NCI-H187 treated with DMSO at 0.1 percent for 48 hours (cell line): ENCODE measurements around the gene ENDOG.
"Not testable (repeated sequence)": the region's sequence is repeated elsewhere in the genome, so short reads cannot be mapped to it uniquely, and the experiment has no call there.

Source experiments
- DNase-seq: peaks from one replicate; lab custom pipeline; 2025; lab: John Stamatoyannopoulos, UW

The ENDOG gene

DNA sequence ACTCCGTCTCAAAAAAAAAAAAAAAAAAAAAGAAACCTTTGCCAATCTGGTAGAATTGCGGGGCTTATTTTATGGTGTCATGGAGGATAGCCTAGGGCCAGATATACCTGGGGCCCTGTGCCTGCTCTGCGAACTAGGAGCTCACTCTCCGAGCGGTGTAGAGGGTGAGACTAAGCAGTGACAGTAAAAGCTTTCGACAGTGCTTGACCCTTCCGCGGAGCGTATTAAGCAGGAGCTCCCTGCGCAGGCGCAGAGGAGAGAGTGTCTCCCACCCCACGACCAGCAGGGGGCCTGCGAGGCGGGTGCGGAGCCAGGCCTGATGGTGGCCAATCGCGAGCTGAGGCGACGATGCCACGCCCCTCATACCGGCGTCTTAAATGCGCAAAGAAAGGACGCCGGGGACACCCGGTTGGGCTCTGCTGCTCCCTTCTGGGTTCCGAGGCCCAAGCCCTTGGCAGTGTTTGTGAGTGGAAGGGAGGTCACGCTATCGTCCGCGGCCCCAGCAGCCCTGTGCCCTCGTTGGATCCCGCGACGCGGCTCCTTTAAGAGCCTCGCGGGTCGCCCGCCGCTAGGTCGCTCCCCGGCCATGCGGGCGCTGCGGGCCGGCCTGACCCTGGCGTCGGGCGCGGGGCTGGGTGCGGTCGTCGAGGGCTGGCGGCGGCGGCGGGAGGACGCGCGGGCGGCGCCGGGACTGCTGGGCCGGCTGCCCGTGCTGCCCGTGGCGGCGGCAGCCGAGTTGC is at the start of gene ENDOG:
Gene ENDOG (plus strand): TSS at position 402 of the 740 bp plus-strand sequence. CDS start 185 bp downstream, at position 587.
- DNase-seq: peak; percentile 62

DNA sequence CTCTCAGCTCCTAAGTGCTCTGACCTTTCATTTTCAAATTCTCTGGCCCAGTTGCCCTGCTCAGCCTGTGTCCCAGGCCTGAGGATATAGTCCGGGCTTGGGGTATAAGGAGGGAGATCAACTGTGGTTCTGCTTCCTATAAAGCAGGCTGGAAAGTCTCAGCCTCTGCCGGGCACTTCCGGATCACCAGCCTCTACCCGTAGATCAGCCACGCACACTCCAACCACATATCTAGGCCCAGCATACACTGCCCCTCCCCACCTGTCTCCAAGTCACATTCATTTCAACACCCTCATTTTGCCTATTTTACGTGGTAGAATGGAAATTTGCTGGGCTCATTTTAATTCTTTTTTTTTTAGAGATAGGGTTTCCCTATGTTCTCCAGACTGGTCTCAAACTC is 49.7 kb upstream of the ENDOG start:
- DNase-seq: no peak

DNA sequence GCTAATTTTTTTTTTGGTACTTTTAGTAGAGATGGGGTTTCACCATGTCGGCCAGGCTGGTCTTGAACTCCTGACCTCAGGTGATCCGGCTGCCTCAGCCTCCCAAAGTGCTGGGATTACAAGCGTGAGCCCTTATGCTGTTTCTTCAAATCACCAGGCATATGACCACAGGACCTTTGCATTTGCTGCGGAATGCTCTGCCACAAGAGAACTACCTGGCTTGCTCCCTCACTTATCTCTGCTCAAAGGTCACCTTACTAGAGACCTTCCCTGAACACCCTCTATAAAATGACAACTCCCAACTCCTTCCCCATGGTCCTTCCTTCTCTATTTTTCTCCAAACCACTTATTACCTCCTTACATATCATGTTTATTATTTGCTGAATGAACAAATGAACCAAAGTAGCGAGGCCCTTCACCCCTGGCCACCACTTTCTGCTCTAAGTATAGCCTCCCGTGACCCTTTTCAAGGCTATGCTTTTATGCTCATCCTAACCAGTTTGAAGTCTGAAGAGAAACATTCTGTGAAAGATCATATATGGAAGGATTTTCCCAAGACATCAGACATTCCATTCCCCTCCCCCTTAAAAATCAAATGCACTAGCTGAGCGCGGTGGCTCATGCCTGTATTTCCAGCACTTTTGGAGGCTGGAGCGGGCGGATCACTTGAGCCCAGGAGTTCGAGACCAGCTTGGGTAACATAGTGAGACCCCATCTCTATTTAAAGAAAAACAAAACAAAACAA is 47.8 kb upstream of the ENDOG start:
- no peak for DNase-seq

DNA sequence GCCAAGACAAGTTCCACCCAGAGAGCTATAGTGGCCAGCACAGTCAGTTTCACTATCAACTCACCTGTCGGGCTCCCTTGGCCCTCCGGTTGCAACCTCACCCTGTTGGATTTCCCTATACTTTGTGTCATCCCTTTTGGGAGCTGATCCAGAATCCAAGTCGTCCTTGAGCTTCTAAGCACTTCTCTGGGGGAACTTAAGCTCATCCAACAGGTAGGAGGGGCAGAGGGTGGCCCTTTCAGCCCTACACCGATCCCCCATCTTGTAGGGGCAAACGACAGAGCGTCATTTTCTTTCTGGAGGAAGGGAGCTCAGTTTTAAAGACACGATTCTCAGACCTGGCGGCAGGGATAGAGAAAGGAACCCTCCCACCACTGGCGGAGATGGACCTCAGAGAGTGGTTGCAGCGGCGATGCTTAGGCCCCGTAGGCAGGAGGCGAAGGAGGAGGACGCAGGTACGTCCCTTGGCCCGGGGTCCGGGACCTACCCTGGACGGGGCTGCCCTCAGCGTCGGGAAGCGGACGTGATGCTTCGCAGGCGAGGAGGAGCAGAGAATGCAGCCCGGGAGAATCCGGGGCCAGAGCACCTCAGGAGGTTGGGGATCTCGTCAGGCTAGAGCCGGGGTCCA is 47.1 kb upstream of the ENDOG start:
- DNase-seq: no peak

DNA sequence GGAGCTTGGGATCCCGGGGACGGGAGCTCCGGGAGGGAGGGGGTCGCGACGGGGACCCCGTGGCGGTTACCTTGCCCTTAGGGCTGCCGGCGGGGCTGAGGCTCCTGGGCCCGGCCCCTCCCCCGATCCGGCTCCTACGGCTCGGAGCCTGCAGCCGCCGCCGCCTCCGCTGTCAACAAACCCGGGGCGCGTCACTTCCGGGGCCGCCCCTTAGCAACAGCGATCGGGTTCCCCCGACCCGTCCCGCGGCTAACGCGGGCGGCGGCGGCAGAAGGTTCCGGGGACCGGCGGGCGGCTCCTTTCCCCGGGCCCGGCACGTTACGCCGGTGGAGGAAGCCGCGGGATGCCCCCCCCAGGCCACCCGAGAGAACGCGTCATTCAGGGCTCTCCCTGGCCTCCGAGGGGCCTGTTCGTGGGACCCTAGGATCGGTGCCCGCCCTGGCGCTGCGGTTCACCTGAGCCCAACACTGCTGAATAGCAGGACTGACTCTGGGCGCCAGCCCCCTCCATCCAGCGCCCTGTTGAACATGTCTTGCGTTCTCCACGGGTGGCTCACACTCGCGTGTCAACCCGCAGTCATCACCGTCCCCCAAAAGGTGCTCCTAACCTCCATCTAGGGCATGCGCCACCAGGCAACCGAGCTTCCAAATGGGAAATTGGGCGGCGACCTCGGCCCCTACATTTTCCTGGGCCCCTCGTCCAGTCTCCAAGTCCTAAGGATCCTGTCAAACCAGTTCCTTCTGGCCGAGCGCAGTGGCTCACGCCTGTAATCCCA is 46.4 kb upstream of the ENDOG start, which contains the start of gene ZER1:
Gene ZER1 (minus strand): TSS at position 183 of the 775 bp plus-strand sequence. CDS start 16,362 bp downstream, outside the sequence.
- DNase-seq: no peak

DNA sequence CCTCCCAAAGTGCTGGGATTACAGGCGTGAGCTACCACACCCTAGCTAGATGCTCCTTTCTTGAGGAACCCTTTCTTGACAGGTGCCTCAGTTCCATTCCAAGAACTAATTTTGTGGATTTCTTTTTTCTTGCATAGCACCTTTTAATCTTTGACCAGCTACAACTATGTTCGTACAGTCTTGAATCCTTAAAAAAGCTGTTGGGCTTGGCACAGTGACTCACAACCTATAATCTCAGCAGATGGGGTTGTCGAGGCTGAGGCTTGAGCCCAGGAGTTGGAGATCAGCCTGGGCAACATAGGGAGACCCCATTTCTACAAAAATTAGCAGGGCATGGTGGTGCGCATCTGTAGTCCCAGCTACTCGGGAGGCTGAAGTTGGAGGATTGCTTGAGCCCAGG is 45.3 kb upstream of the ENDOG start:
- no peak for DNase-seq

DNA sequence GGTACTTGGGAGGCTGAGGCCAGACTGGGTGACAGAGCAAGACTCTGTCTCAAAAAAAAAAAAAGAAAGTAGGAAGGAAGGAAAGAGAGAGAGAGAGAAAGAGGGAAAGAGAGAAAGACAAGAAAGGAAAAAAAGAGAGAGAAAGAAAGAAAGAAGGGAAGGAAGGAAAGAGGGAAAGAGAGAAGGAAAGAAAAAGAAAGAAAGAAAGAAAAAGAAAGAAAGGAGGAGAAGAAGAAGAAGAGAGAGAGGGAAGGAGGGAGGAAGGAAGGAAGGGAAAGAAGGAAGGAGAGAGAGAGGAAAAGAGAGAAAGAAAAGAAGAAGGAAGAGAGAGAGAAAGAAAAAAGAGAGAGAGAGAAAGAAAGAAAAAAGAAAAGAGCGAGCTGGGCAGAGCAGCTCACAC is 43.5 kb upstream of the ENDOG start:
- no peak for DNase-seq

DNA sequence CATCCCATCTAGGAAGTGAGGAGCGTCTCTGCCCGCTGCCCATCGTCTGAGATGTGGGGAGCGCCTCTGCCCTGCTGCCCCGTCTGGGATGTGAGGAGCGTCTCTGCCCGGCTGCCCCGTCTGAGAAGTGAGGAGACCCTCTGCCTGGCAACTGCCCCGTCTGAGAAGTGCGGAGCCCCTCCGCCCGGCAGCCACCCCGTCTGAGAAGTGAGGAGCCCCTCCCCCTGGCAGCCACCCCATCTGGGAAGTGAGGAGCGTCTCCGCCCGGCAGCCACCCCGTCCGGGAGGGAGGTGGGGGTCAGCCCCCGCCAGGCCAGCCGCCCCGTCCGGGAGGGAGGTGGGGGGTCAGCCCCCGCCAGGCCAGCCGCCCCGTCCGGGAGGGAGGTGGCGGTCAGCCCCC is 38.2 kb upstream of the ENDOG start:
- DNase-seq: not testable (repeated sequence)

DNA sequence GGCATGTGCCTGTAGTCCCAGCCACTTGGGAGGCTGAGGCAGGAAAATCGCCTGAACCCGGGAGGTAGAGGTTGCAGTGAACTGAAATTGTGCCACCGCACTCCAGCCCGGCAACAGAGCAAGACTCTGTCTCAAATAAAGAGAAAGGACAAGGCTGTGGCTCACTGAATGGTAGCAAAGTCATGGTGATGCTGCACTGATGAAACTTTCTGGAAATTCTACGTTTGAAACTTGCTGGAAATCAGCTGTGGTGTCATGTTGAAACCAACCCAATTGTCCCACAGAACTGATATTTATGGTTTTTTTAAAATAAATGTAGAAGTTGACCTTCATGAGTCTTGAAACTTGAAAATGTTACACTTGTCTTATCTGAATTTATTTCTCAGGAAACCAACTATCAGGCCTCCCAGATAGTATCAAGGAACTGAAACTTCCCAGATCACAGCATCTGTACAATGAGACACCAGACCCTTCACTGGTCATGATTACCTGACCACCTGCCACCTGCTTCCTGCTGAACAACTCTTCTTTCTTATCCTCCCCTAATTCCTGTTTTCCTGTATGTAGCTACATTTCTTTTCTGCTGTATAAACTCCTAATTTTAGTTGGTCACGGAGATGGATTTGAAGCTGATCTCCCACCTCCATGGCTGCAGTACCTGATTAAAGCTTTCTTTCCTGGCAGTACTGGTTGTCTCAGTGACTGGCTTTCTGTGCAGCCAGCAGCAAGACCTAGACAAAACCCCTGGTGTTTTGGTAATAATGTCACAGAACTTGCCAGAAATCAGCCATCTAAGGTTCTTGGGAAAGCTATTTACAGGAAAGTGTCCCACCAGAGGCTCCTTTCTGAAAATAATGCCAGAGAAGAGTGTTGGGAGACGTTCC is 36.9 kb upstream of the ENDOG start:
- no peak for DNase-seq

DNA sequence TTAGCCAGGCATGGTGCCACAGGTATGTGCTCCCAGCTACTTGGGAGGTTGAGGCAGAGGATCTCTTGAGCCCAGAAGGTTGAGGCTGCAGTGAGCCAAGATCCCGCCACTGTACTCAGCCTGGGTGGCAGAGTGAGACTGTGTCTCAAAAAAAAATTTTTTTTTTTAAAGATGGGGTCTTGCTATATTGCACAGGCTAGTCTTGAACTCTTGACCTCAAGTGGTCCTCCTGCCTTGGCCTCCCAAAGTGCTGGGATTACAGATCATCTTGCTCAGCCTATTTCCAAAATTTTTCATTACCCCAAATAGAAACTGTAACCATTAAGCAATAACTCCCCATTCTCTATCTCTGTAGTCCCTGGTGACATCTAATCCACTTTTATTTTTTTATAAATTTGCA is 35.6 kb upstream of the ENDOG start:
- no peak for DNase-seq

DNA sequence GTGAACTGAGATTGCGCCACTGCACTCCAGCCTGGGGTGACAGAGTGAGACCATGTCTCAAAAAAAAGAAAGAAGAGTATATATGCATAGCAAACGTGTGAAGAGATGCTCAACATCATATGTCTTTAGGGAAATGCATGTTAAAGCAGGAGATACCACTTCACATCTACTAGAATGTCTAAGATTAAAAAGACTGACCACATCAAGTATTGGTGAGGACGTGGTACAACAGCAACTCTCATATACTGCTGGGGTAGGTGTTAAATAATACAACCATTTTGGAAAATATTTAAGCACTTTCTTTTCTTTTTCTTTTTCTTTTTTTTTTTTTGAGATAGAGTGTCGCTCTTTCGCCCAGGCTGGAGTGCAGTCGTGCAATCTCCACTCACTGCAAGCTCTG is 32.9 kb upstream of the ENDOG start:
- no peak for DNase-seq

DNA sequence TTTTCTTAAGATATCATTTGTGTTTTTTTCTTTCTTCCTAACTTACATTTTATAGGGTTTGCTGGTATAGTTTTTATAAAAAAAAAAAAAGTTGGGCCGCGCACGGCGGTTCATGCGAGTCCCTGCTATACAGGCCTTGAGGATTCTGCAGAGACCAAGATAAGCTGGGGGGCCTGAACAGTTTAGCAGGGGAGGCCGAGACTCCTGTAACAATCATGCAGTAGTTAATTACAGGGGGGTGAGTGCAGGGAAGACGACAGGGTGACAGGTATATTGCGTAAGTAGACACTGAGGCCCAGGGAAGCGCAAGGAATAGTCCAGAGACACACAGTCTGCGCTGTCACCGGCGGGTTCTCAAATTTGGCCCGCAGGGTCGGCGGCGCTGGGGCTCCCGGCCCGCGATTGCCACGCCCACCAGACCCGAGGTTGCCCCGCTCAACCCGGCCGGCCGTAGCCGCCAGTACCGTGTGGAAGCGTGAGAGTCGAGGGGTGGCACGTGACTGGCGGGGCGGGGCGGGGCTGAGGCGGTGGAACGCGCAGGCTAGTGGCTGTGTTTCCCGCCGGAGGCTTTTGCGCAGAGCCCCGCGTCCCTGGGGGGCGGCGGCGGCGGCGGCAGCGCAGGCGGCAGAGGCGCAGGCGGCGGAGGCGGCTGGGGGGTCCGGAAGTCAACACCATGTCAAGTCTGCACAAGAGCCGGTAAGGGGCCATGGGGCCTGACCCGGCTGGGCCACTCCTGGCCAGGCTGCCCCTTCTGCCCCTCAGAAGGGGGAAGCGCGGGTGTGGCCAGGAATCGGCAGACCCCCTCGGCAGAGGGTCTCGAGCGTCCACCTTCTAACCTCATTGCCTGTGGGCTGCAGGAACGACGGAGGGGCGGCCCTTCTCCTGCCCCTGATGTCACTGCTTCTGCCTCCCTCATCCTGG is 31.4 kb upstream of the ENDOG start, which contains the start of gene TBC1D13:
Gene TBC1D13 (plus strand): TSS at position 573 of the 921 bp plus-strand sequence. CDS start 101 bp downstream, at position 674.
- DNase-seq: no peak

DNA sequence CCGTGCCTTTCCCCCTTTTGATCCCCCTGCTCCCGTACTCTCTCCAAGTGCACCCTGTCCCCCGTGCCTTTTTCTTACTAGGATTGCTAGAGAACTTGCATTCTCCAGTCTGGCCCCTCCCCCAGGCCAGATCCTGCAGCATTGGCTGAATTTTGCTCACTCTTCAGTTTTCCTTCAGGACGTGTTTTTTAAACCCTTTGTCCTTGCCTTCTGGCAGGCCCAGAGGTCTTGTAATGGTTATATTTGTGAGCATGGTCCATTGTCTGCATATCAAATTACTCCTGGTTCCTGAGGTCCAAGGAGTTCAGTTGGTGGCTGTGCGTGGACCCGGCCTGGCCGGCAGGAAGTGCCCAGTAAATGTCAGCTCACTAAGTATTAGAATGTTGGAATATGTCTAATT is 30.6 kb upstream of the ENDOG start:
- no peak for DNase-seq

DNA sequence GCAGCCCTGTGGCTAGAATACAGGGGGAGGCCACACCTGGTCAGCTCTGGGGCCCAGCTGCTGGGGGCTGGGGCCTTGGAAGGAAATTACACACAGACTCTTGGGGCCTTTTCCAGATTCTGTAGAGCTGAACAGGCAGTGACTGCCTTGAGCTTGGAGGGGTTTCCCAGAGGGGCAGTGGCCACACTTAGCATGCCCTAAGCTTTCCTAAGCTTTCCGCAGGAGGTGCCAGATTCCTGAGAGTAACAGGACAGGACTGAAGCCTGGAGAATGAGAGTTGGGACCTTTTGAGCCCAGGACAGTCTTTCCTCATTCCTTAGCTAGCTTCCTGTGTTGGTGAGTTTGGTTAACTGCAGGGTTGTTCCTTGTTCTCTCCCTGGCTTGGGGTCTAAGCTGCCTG is 29.9 kb upstream of the ENDOG start:
- no peak for DNase-seq

DNA sequence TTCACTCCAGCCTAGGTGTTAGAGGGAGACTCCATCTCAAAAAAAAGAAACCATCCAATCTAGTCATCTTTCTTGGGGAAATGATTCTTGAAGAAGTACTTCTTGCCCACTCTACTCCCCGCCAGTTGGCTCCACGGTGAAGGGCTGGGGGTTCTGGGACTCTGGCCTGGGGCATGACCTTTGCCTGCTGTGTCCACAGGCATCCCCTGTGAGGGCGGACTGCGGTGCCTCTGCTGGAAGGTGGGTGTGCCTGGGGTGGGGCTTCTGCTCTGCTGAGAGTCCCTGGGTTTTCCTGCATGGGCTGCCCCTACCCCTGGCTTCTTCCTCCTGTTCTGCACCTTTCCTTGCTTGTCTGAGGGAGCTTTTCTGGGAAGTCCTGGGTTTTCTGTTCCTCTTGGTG is 27.8 kb upstream of the ENDOG start:
- DNase-seq: no peak

DNA sequence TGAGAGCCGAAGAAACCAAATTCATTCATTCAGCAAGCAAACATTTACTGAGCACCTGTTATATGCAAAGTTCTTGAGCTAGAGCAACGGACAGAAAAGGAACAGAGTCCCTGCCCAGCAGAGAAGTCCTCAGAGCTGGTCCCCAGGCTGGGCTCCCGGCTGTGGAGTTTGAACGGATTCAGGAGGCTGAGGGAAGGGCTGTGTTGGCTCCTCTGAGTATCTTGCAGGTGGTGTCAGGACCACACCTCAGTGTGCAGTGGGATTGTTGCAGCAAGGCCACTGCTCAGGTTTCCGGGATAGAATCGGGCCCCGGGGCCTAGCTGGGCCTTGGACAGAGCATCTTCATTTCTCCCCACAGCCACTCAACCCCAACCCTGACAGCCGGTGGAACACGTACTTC is 26.2 kb upstream of the ENDOG start:
- DNase-seq: no peak

DNA sequence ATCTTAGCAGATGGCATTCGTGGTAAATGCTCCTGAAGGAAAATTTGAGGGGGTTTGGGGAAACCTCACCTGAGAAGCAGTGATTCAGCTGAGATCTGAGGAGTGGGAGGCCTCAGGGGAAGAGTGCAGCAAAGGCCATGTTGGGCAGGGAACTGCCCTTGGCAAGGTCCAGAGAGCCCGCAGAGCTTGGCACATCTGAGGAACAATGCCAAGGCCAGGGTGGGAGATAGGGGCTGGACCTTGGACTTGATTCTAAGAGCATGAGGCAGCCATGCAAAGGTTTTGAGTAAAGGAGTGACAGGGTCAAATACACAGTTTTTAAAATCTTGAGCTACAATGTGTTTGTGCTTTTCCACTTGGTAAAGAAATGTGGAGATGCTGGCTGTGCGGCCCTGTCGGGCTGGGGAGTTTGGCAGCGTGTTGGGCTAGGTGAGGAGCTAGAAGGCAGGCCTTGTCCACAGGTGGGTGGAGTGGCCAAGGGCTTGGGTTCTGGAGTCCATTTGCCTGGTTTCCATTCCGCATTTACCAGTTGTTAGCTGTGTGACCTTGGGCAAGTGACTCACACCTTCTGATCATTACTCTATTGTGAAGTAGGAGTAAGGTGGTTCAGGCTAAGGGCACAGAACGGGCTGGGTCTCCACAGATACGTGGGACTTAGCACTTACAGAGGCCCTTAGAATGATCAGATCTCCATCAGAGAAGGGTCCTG is 25.2 kb upstream of the ENDOG start:
- DNase-seq: no peak

DNA sequence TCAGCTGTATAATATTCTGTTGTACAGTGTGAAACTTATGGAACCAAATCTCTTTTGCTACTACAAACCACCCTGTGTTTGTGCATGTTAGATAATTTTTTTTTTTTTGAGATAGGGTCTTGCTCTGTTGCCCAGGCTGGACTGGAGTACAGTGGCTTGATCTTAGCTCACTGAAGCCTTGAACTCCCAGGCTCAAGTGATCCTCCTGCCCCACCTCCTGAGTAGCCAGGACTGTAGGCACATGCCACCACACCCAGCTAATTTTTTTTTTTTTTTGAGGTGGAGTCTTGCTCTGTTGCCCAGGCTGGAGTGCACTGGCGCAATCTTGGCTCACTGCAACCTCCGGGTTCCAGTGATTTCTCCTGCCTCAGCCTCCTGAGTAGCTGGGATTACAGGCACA is 23.3 kb upstream of the ENDOG start:
- not testable (repeated sequence) for DNase-seq

DNA sequence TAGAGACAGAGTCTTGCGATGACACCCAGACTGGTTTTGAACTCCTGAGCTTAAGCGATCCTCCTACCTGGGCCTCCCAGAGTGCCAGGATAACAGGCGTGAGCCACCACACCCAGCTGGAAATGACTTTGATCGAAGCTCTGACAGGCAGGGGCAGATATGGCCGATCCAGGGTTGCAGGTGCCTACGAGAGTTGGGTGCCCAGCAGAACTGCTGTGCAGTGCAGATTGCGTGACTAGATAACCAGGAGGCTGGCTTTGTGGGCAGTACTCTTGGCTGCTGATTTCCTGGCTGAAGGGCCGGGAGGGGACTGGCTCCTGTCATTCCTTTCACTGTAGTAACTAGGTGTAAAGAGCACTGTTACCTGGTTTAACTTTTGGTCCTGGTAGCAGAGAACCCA is 19.4 kb upstream of the ENDOG start:
- no peak for DNase-seq
